Activated gamma-delta T cell treated with anti-CD3 and anti-CD28 coated beads, Interleukin-2, amount 50 U/mL, for 16 hours (primary cell): ENCODE results near the gene PARD3.
"Not testable (repeated sequence)": the region's sequence is repeated elsewhere in the genome, so short reads cannot be mapped to it uniquely, and the experiment has no call there.

Source experiments
- DNase-seq: peaks from one replicate; pipeline ENCODE4 v3.0.0-alpha.2; 2020; ENCODE audit warnings: low read depth

PARD3 gene

GRCh38 chr10:34423673-34424625 lies 391.1 kb downstream of the PARD3 start:
- DNase-seq, result no peak

GRCh38 chr10:34420795-34421194 lies 394.3 kb downstream of the PARD3 start:
- DNase-seq, result no peak

- no peak for DNase-seq
Measured at GRCh38 chr10:34420273-34420672, 394.8 kb downstream of the PARD3 start.

DNA sequence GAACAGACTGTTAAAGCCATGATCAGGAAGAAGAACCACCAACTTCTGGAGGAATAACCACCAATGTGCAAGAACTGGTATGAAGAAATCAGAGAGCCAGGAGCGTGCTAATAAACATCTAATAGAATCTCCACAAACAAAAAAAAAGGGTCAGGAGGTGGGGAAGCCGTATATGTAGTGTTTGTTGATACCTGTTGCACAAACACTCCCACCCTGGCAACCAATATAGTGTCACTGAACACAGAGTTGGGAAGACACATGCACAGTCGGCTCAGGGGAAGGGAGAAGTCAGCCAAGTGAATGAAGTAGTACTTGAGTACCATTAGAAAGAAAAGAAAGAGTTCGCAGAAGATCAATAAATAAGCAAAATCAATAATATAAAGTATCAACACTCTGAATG lies 400.1 kb downstream of the PARD3 start:
- DNase-seq, result no peak

GRCh38 chr10:34413756-34414587 lies 401.1 kb downstream of the PARD3 start:
- no peak for DNase-seq

- DNase-seq, result no peak
Measured at GRCh38 chr10:34413214-34413613, 401.9 kb downstream of the PARD3 start.

GRCh38 chr10:34408956-34409355 lies 406.1 kb downstream of the PARD3 start:
- no peak for DNase-seq

GRCh38 chr10:34408381-34408780 lies 406.7 kb downstream of the PARD3 start:
- DNase-seq, result no peak

GRCh38 chr10:34407324-34407805 lies 407.7 kb downstream of the PARD3 start:
- DNase-seq, result no peak

DNA sequence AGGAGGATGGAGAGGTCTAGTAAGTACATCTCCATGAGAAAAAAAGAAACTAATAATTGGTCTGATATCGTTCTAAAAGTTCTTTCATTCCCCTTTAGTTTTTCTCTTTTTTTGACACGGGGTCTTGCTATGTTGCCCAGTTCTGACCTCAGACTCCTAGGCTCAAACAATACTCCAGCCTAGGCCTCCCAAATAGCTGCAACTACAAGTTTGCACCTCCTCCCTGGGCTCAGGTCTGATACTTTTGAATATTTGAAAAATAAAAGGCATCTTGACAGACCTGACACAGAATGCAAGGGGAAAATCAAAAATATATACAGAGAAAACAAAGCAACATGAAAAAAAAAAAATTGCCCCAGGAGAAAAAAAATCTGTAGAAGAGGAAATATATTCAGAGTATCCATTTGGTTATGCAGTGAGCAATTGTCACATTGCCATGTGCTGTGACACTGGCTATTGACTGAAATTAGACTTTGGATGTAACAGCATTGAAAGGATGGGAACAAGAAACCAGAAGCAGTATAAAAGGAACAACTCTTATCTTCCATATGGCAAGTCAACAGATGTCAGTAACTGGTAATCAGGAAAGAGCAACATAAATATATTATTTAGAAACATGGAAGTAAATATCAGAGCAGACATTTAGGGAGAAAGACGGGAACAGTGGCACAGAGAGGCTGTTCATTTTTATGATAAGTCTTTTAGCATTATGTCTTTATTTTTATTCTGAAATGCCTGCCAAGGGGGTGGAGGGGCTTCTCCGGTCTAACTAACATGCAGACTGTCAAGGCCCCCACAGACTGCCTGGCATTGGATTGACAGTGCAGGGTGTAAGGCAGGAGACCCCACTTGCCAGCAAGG lies 408.4 kb downstream of the PARD3 start:
- DNase-seq, result no peak

DNA sequence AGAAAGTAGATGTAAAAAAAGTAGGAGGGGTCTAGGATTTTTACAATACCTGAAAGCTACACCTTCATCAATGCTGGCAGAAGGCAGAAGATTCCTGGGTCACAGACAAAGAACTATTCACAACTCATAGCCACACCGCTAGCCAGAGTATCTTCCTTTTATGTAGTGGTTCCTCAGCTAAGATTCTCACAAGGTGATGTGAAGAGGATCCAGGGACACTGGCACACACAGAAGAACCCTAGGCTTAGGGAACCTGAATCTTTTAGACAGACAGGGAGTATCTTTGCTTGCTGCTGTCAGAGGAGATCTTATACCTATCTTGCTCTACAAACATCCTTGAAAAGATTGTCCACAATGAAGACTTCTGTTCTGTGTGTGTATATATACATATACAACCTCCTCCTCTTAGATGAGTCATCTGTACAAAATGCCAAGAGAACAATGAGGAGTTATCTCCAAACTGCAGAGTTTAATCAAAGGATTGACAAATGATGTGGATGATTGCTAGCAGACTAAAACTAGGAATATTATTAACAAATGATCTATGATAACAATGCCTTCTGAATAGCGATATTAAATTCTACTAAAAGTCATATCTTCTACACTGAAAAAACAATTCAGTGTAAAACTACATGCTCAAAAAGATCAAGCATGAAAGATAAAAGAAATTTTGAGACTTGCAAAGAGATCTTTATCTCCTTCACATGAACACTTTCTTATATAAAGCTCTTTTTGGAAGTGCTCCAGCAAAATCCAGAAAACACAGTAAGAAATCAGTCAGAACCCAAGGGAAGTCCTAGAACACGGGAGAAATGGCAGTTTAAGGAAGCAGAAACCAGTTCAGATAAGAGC lies 409.3 kb downstream of the PARD3 start:
- DNase-seq, result no peak

- DNase-seq, result no peak
Measured at GRCh38 chr10:34403512-34403911, 411.6 kb downstream of the PARD3 start.

GRCh38 chr10:34400075-34400474 lies 415.0 kb downstream of the PARD3 start:
- DNase-seq, result no peak

DNA sequence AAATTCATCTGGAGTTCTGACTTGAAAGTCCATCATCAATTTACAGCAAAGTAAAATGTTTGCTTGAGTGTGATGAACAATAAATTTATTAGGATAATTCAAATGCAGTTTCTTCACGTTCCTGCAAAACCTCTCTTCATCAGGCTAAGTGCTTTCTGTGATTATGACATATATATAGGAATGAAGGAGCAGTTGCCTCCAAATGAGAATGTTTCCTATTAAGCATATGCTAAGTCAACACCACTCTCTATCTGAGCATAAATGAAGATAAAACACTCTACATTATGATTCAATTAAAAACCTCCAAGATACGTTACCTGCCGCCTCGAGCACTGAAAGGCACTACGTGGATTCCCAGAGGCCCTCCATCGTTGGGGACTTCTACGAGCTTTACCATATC lies 416.1 kb downstream of the PARD3 start:
- no peak for DNase-seq

GRCh38 chr10:34397324-34397723 lies 417.8 kb downstream of the PARD3 start:
- no peak for DNase-seq

- DNase-seq, result no peak
Measured at GRCh38 chr10:34396663-34397062, 418.4 kb downstream of the PARD3 start.

- no peak for DNase-seq
Measured at GRCh38 chr10:34392641-34393170, 422.4 kb downstream of the PARD3 start.

DNA sequence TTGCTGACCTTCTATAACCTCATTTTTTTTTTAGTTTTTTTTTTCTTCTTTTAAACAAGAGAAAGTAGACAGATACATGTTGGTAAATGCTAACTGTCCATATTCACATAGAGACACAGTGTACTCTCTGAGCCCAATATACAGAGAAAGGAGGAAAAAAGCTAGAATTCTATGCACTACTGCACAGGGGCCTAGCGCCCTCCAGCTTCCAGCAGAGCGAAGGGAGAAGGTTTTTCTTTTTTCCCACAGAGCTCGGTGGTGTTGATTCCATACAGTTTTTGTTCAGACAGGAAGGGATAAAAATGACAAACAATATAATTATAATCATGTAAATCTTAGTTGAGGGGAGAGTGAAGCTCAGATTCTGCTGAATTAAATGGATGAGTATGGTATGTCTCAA lies 423.9 kb downstream of the PARD3 start:
- DNase-seq, result not testable (repeated sequence)

DNA sequence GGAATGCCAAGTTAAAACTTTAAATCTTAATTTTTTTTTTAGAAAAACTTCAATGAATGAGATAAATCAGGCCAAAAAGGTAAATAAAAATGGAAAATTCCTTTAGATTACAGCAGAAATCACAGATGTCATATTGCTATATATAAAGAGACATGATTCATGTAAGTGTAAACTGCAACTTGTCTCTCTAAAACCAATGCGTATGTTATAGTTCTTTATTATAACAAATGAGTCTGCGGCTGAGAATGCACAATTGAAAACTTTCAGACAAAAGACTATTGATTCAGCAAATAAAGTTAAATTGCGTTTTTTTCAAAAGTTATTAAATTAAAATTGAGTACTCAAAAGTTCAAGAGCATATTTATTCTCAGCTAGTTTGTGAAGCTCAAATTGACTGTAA lies 425.3 kb downstream of the PARD3 start:
- DNase-seq, result no peak

- no peak for DNase-seq
Measured at GRCh38 chr10:34386921-34387320, 428.2 kb downstream of the PARD3 start.

- DNase-seq, result no peak
Measured at GRCh38 chr10:34384372-34384771, 430.7 kb downstream of the PARD3 start.
